Natural killer cell (primary cell): Measurements from ENCODE around the gene ALDH1L1. TPM values are rescaled to one million over a fixed set of nuclear protein-coding genes. Genes with fewer than 3 reads are reported as not detected.

Experiments
- ATAC-seq, 3 donors: fragments of 150-1000 bp in 2 of 3; fragments of 200-7000 bp in 1 of 3; cut with Tn5 transposase; 1 replicate in 1 of 3; 2 replicates in 2 of 3; pipeline ENCODE4 v1.10.0; 2021; ENCODE audit warnings: mild to moderate bottlenecking in 2 of 3, moderate library complexity in 2 of 3
- DNase-seq, 2 donors: peaks; one replicate each; pipeline versions ENCODE4 v3.0.0 to v3.0.0-alpha.2; 2013 to 2021; ENCODE audit warnings: mixed read lengths in 1 of 2
- H3K27ac ChIP-seq: one replicate; pipeline ENCODE4 v1.5.1; 2013; ENCODE audit warnings: mild to moderate bottlenecking, low read length
- H3K27me3 ChIP-seq: one replicate; pipeline ENCODE4 v1.6.1; 2013; ENCODE audit warnings: low read length; ENCODE audit not compliant: control insufficient read depth, insufficient read depth
- H3K36me3 ChIP-seq: one replicate; pipeline ENCODE4 v1.6.1; 2013; ENCODE audit warnings: low read length; ENCODE audit not compliant: control insufficient read depth, insufficient read depth
- H3K4me1 ChIP-seq: one replicate; pipeline ENCODE4 v1.6.1; 2013; ENCODE audit warnings: low read length; ENCODE audit not compliant: control insufficient read depth, insufficient read depth
- H3K4me3 ChIP-seq: one replicate; pipeline ENCODE4 v1.5.1; 2013; ENCODE audit warnings: low read length
- H3K9me3 ChIP-seq: one replicate; pipeline ENCODE4 v1.6.1; 2013; ENCODE audit warnings: low read length; ENCODE audit not compliant: control insufficient read depth, insufficient read depth
- H3K27ac Mint-ChIP-seq, 2 donors: one replicate each; pipeline ENCODE4 v1.8.0; 2022; ENCODE audit warnings: mild to moderate bottlenecking in 2 of 2, mixed read lengths in 2 of 2, moderate library complexity in 1 of 2
- H3K27me3 Mint-ChIP-seq, 2 donors: one replicate each; pipeline ENCODE4 v1.8.0; 2022; ENCODE audit warnings: low read depth in 2 of 2, mixed read lengths in 2 of 2
- H3K36me3 Mint-ChIP-seq: one replicate; pipeline ENCODE4 v1.8.0; 2022; ENCODE audit warnings: mixed read lengths
- H3K4me1 Mint-ChIP-seq, 2 donors: one replicate each; pipeline ENCODE4 v1.8.0; 2022; ENCODE audit warnings: mixed read lengths in 2 of 2
- H3K4me3 Mint-ChIP-seq: one replicate; pipeline ENCODE4 v1.8.0; 2022; ENCODE audit warnings: mild to moderate bottlenecking, moderate library complexity, mixed read lengths
- H3K9me3 Mint-ChIP-seq, 2 donors: one replicate each; pipeline ENCODE4 v1.8.0; 2022; ENCODE audit warnings: mixed read lengths in 2 of 2
- CTCF ChIP-seq: fragments of 200-600 bp; IDR thresholded peaks from one replicate; pipeline ENCODE4 v1.8.0; 2022; ENCODE audit warnings: antibody characterized with exemption
- WGBS: methylation state at CpG from one replicate; pipeline ENCODE4 v1.1.7; 2013; ENCODE audit warnings: missing lambda C conversion rate; ENCODE audit not compliant: insufficient coverage; 5-methylcytosine and 5-hydroxymethylcytosine counted together
- intact Hi-C: fragments of 100-400 bp; cut with micrococcal nuclease; formaldehyde crosslinking; loops from one replicate; pipeline ENCODE4 v1.14.2; 2022
- total RNA-seq, 4 donors: library from RNA; stranded (reverse); fragments of 120-200 nt in 1 of 4; gene quantifications; one replicate each; pipeline versions ENCODE4 v1.2.3 to v1.2.4, GENCODE V29; 2013 to 2022

The ALDH1L1 gene
- total RNA-seq, 3 donors from 2014 or later (not counting 1 experiment from before 2014, with no cell fraction given) = not detected

GRCh38 chr3:126083138-126083445, 97.3 kb downstream of the ALDH1L1 start:
- intact Hi-C loops = no loop called here
- Histone ChIP-seq H3K4me1 (peaks cover 14% of the 10 kb centered on the region), H3K36me3 (no peaks in the 10 kb centered on the region), H3K9me3 (no peaks in the 10 kb centered on the region), H3K27ac (peak overlapping the region; percentile 52), H3K4me3 (peak overlapping the region; percentile 55), H3K27me3 (no peaks in the 10 kb centered on the region)
- H3K27me3 Mint-ChIP-seq = no peaks in the 10 kb centered on the region
- WGBS = 25% methylated on average over 3 of the region's 3 CpGs
- no peak for TF ChIP-seq CTCF
- DNase-seq (peak in 1 of 2 donors; percentile 18), ATAC-seq (no peak)
- H3K36me3 Mint-ChIP-seq = no peaks in the 10 kb centered on the region
- H3K9me3 Mint-ChIP-seq = no peaks in the 10 kb centered on the region
- H3K4me3 Mint-ChIP-seq = peak overlapping the region; percentile 91
- H3K4me1 Mint-ChIP-seq = peaks cover 22 to 31% of the 10 kb centered on the region in 2 donors
- H3K27ac Mint-ChIP-seq = peak overlapping the region; percentile 80 to 84

- DNase-seq = no peak
- H3K27me3 ChIP-seq = no peaks in the 10 kb centered on the region
- H3K36me3 ChIP-seq = no peaks in the 10 kb centered on the region
- WGBS = 98% methylated on average over 13 of the region's 15 CpGs
- peak overlapping the region; percentile 91 for H3K4me3 Mint-ChIP-seq
- no peaks in the 10 kb centered on the region for H3K36me3 Mint-ChIP-seq
- no peak for ATAC-seq
- no peak for TF ChIP-seq CTCF
- no peaks in the 10 kb centered on the region for H3K27me3 Mint-ChIP-seq
- H3K4me1 ChIP-seq = peaks cover 14% of the 10 kb centered on the region
- intact Hi-C loops = no loop called here
- no peak overlapping the region for H3K27ac ChIP-seq
- no peak overlapping the region for H3K4me3 ChIP-seq
- no peaks in the 10 kb centered on the region for H3K9me3 ChIP-seq
- H3K27ac Mint-ChIP-seq = peak overlapping the region; percentile 80 to 84
- H3K4me1 Mint-ChIP-seq = peaks cover 22 to 31% of the 10 kb centered on the region in 2 donors
- no peaks in the 10 kb centered on the region for H3K9me3 Mint-ChIP-seq
Observed at GRCh38 chr3:126082362-126083137, 97.8 kb downstream of the ALDH1L1 start.

GRCh38 chr3:126081618-126082361, 98.6 kb downstream of the ALDH1L1 start:
- H3K4me3 Mint-ChIP-seq = no peak overlapping the region
- no peaks in the 10 kb centered on the region for H3K9me3 Mint-ChIP-seq
- Histone ChIP-seq H3K36me3 (no peaks in the 10 kb centered on the region), H3K27me3 (no peaks in the 10 kb centered on the region), H3K4me1 (peaks cover 14% of the 10 kb centered on the region), H3K9me3 (no peaks in the 10 kb centered on the region), H3K4me3 (no peak overlapping the region), H3K27ac (no peak overlapping the region)
- TF ChIP-seq CTCF = no peak
- H3K36me3 Mint-ChIP-seq = no peaks in the 10 kb centered on the region
- WGBS = 92% methylated on average over 9 of the region's 9 CpGs
- peak in 1 of 2 donors; percentile 36 for DNase-seq
- peaks cover 22 to 31% of the 10 kb centered on the region in 2 donors for H3K4me1 Mint-ChIP-seq
- no peak overlapping the region for H3K27ac Mint-ChIP-seq
- intact Hi-C loops = no loop called here
- H3K27me3 Mint-ChIP-seq = no peaks in the 10 kb centered on the region
- ATAC-seq = no peak
